Measurements from ENCODE around the gene RCAN3. TPM values are rescaled to one million over a fixed set of nuclear protein-coding genes. Genes with fewer than 3 reads are reported as not detected.

The RCAN3 gene
- total RNA-seq, 4 donors from 2014 or later, result 5.3 to 14.0 (median 9.3) TPM

GRCh38 chr1:24558455-24558854 lies 55.8 kb downstream of the RCAN3 start:
- 84% methylated on average over 7 of the region's 7 CpGs for WGBS
- intact Hi-C loops (cut with DNase I), result no loop called here
- Histone ChIP-seq H3K36me3 (no peaks in the 10 kb centered on the region), H3K4me1 (peaks cover 3 to 22% (median 17%) of the 10 kb centered on the region in 4 donors), H3K27me3 (peaks cover 0 to 86% (median 22%) of the 10 kb centered on the region in 4 donors), H3K4me3 (no peak overlapping the region), H3K9me3 (no peaks in the 10 kb centered on the region), H3K27ac (replicated peaks in 1 of 4) (no peak overlapping the region)
- DNase-seq (ENCODE audit: extremely low spot score), result no peak
- TF ChIP-seq POLR2A (IDR thresholded peaks at IDR 0.05; ENCODE audit: low read depth), result no peak
- TF ChIP-seq, protein P1, sequence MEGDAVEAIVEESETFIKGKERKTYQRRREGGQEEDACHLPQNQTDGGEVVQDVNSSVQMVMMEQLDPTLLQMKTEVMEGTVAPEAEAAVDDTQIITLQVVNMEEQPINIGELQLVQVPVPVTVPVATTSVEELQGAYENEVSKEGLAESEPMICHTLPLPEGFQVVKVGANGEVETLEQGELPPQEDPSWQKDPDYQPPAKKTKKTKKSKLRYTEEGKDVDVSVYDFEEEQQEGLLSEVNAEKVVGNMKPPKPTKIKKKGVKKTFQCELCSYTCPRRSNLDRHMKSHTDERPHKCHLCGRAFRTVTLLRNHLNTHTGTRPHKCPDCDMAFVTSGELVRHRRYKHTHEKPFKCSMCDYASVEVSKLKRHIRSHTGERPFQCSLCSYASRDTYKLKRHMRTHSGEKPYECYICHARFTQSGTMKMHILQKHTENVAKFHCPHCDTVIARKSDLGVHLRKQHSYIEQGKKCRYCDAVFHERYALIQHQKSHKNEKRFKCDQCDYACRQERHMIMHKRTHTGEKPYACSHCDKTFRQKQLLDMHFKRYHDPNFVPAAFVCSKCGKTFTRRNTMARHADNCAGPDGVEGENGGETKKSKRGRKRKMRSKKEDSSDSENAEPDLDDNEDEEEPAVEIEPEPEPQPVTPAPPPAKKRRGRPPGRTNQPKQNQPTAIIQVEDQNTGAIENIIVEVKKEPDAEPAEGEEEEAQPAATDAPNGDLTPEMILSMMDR (IDR thresholded peaks at IDR 0.05), result no peak
- no peak for TF ChIP-seq EP300 (IDR thresholded peaks at IDR 0.05)
- no peak for TF ChIP-seq POLR2AphosphoS5 (IDR thresholded peaks at IDR 0.05)

DNA sequence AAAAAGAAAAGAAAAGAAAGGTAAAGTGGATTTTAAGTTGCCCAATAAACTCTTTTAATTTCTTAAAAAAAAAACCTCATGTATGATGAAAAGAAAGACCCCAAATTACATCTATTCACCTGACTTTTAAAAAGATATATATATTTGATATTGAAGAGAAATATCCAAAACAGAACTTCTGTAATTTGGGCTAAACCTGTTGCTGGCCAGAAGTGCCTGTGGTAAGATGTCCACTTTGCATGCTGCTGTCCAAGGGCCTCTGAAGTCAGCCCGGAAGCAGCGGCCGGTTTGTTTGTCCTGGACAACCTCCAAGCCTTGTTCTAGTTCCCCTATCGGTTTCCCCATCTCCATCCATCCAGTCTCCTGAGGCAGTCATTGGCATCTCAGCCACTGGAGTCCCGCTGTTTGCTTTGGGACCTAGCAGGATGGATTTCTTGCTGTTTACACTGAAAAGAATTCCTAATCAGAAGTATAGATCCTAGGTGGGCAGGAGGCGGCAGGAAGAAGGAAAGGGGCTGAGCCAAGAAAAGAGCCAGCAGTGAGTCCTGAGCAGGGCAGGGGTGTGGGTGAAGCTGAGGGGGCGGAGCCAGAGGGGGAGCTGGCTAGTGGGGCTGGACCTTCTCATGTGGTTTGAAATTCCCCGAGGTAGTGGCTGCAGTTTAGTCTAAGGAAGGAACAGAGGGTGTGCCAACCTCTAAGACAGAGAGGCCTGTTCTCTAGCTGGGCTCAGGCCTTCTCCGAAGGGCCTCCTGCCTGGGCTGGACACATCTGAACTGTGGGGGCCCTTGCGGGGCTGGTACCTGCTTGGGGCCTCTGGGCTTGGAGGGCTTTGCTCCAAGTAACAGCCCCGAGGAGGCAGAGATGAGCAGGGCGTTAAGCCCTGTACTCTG lies 56.5 kb downstream of the RCAN3 start:
- intact Hi-C loops (cut with DNase I), result no loop called here
- H3K4me3 ChIP-seq, result no peak overlapping the region
- DNase-seq (ENCODE audit: extremely low spot score), result no peak
- no peaks in the 10 kb centered on the region for H3K36me3 ChIP-seq
- no peaks in the 10 kb centered on the region for H3K9me3 ChIP-seq
- H3K27me3 ChIP-seq, result peaks cover 0 to 79% (median 22%) of the 10 kb centered on the region in 4 donors
- no peak overlapping the region for H3K27ac ChIP-seq (replicated peaks in 1 of 4)
- peaks cover 3 to 22% (median 17%) of the 10 kb centered on the region in 4 donors for H3K4me1 ChIP-seq
- WGBS, result 43% methylated on average over 12 of the region's 12 CpGs
- TF ChIP-seq POLR2A (IDR thresholded peaks at IDR 0.05; ENCODE audit: low read depth), result no peak

GRCh38 chr1:24560361-24560760 lies 57.7 kb downstream of the RCAN3 start:
- no peaks in the 10 kb centered on the region for H3K9me3 ChIP-seq
- peaks cover 3 to 22% (median 17%) of the 10 kb centered on the region in 4 donors for H3K4me1 ChIP-seq
- 96% methylated on average over 6 of the region's 6 CpGs for WGBS
- no peak for DNase-seq (ENCODE audit: extremely low spot score)
- intact Hi-C loops (cut with DNase I), result no loop called here
- H3K36me3 ChIP-seq, result no peaks in the 10 kb centered on the region
- TF ChIP-seq, protein P1 (IDR thresholded peaks at IDR 0.05), result no peak
- TF ChIP-seq POLR2AphosphoS5 (IDR thresholded peaks at IDR 0.05) (no peak), EP300 (IDR thresholded peaks at IDR 0.05) (no peak), POLR2A (IDR thresholded peaks at IDR 0.05; ENCODE audit: low read depth) (no peak)
- H3K4me3 ChIP-seq, result no peak overlapping the region
- no peak overlapping the region for H3K27ac ChIP-seq (replicated peaks in 1 of 4)
- peaks cover 0 to 68% (median 19%) of the 10 kb centered on the region in 4 donors for H3K27me3 ChIP-seq

DNA sequence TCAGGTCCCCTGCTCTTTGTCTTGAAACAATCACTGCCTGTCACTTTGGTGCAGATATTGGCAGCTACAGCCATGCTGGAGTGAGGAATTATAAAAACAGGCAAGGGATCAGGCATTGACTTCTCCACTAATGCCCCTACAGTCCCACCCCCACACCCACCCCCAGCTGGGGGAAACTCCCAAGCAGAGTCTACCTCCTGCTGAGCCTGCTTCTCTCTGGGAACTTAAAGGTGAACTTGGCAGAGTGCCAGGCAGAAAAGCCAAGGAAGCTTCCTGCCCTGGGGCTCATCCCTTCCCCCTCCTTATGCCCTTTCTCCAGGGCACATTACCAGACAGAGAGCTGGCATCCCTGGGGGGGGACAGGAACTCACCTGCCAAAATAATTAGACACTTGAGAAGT lies 60.0 kb downstream of the RCAN3 start:
- H3K9me3 ChIP-seq, result no peaks in the 10 kb centered on the region
- no peak overlapping the region for H3K4me3 ChIP-seq
- DNase-seq (ENCODE audit: extremely low spot score), result no peak
- intact Hi-C loops (cut with DNase I), result no loop called here
- peaks cover 0 to 11% (median 7%) of the 10 kb centered on the region in 4 donors for H3K4me1 ChIP-seq
- no peaks in the 10 kb centered on the region for H3K36me3 ChIP-seq
- no peak overlapping the region for H3K27ac ChIP-seq (replicated peaks in 1 of 4)
- TF ChIP-seq, protein P1 (IDR thresholded peaks at IDR 0.05), result no peak
- TF ChIP-seq EP300 (IDR thresholded peaks at IDR 0.05), result no peak
- no peak for TF ChIP-seq POLR2A (IDR thresholded peaks at IDR 0.05; ENCODE audit: low read depth)
- no peak for TF ChIP-seq POLR2AphosphoS5 (IDR thresholded peaks at IDR 0.05)
- peaks cover 0 to 45% (median 3%) of the 10 kb centered on the region in 4 donors for H3K27me3 ChIP-seq

GRCh38 chr1:24564695-24565094 lies 62.1 kb downstream of the RCAN3 start:
- TF ChIP-seq EP300 (IDR thresholded peaks at IDR 0.05) (no peak), POLR2A (IDR thresholded peaks at IDR 0.05; ENCODE audit: low read depth) (no peak), POLR2AphosphoS5 (IDR thresholded peaks at IDR 0.05) (no peak)
- TF ChIP-seq, protein P1 (IDR thresholded peaks at IDR 0.05), result no peak
- Histone ChIP-seq H3K4me3 (no peak overlapping the region), H3K4me1 (no peaks in the 10 kb centered on the region), H3K27ac (replicated peaks in 1 of 4) (no peak overlapping the region), H3K9me3 (no peaks in the 10 kb centered on the region), H3K36me3 (no peaks in the 10 kb centered on the region), H3K27me3 (peaks cover 0 to 28% (median 0%) of the 10 kb centered on the region in 4 donors)
- intact Hi-C loops (cut with DNase I), result no loop called here
- 78% methylated on average over 2 of the region's 2 CpGs for WGBS
- DNase-seq (ENCODE audit: extremely low spot score), result no peak

Data from esophagus muscularis mucosa (tissue), 4 donors.